H1 (cell line): ENCODE results near the gene LRRC37B. TPM values are rescaled to one million over a fixed set of nuclear protein-coding genes. Genes with fewer than 3 reads are reported as not detected.

Experiments
- CTCF ChIA-PET: fragments of 300-600 bp; sonication (Branson Sonifier 250); formaldehyde crosslinking; loops from one replicate; lab custom pipeline; 2021; ENCODE audit not compliant: partially characterized antibody; lab: Charles Lee
- POLR2A ChIA-PET: fragments of 300-600 bp; sonication (Branson Sonifier 250); formaldehyde crosslinking; loops from one replicate; lab custom pipeline; 2021; ENCODE audit warnings: inconsistent platforms; ENCODE audit not compliant: partially characterized antibody; lab: Charles Lee
- DNase-seq, 2 experiments: peaks; one replicate each; pipeline versions ENCODE4 v3.0.0 to v3.0.0-alpha.2; 2010 to 2022; ENCODE audit warnings: low spot score in 2 of 2, low read depth in 1 of 2, mixed read lengths in 1 of 2
- FAIRE-seq: peaks from 2 replicates; lab custom pipeline; 2011; peaks lifted over from hg19 to GRCh38; lab: Jason Lieb, UNC
- H2AFZ ChIP-seq: 2 replicates; pipeline ENCODE4 v1.8.1; 2012; ENCODE audit warnings: low read length, inconsistent platforms
- H2AK5ac ChIP-seq: 2 replicates; pipeline ENCODE4 v1.6.1; 2013; ENCODE audit warnings: low read depth, low read length
- H2BK120ac ChIP-seq: replicated peaks from 2 replicates; pipeline ENCODE3; 2013; ENCODE audit warnings: low read depth, low read length, inconsistent platforms
- H2BK12ac ChIP-seq: 2 replicates; pipeline ENCODE4 v1.6.1; 2013; ENCODE audit warnings: low read depth, low read length
- H2BK15ac ChIP-seq: 2 replicates; pipeline ENCODE4 v1.6.1; 2013; ENCODE audit warnings: low read length
- H2BK20ac ChIP-seq: 2 replicates; pipeline ENCODE4 v1.6.1; 2013; ENCODE audit warnings: low read length
- H2BK5ac ChIP-seq: 2 replicates; pipeline ENCODE4 v1.6.1; 2013; ENCODE audit warnings: low read depth, low read length
- H3K14ac ChIP-seq: 2 replicates; pipeline ENCODE4 v1.6.1; 2013; ENCODE audit warnings: inconsistent platforms; ENCODE audit not compliant: insufficient read length
- H3K18ac ChIP-seq: 2 replicates; pipeline ENCODE4 v1.6.1; 2013; ENCODE audit warnings: low read length; ENCODE audit errors: extremely low read depth
- H3K23ac ChIP-seq: 2 replicates; pipeline ENCODE4 v1.6.1; 2013; ENCODE audit warnings: inconsistent platforms; ENCODE audit not compliant: insufficient read length
- H3K23me2 ChIP-seq: 2 replicates; pipeline ENCODE4 v1.6.1; 2013; ENCODE audit warnings: low read depth, low read length
- H3K27ac ChIP-seq: 2 replicates; pipeline ENCODE4 v1.6.1; 2011; ENCODE audit warnings: low read depth, low read length, inconsistent platforms
- H3K27me3 ChIP-seq, 4 experiments: replicated peaks in 1 of 4; 1 replicate in 1 of 4; 2 replicates in 3 of 4; pipeline versions ENCODE4 v1.6.1 to v1.8.1; 2011 to 2013; ENCODE audit warnings: low read length in 3 of 4, mild to moderate bottlenecking in 3 of 4, inconsistent platforms in 2 of 4, mixed read lengths in 2 of 4, moderate library complexity in 1 of 4; ENCODE audit not compliant: control insufficient read depth in 3 of 4, insufficient read depth in 3 of 4; ENCODE audit errors: extremely low read depth in 1 of 4
- H3K36me3 ChIP-seq, 4 experiments: 2 replicates each; pipeline versions ENCODE4 v1.6.1 to v1.8.1; 2011 to 2013; ENCODE audit warnings: mild to moderate bottlenecking in 4 of 4, low read length in 3 of 4, moderate library complexity in 2 of 4, control low read depth in 1 of 4, inconsistent platforms in 1 of 4; ENCODE audit not compliant: insufficient read depth in 4 of 4, control insufficient read depth in 2 of 4
- H3K4ac ChIP-seq: replicated peaks from 2 replicates; pipeline ENCODE3; 2013; ENCODE audit warnings: low read length, low read depth, mixed read lengths, inconsistent platforms; ENCODE audit not compliant: insufficient read length
- H3K4me1 ChIP-seq, 4 experiments: replicated peaks in 1 of 4; 1 replicate in 1 of 4; 2 replicates in 3 of 4; pipeline versions ENCODE4 v1.6.1 to v1.8.1; 2011 to 2013; ENCODE audit warnings: low read length in 3 of 4, inconsistent platforms in 2 of 4, mixed read lengths in 1 of 4; ENCODE audit not compliant: insufficient read depth in 4 of 4, control insufficient read depth in 3 of 4
- H3K4me2 ChIP-seq, 2 experiments: 2 replicates each; pipeline versions ENCODE4 v1.6.1 to v1.8.1; 2011 to 2013; ENCODE audit warnings: low read depth in 2 of 2, low read length in 2 of 2, control low read depth in 1 of 2, inconsistent platforms in 1 of 2, mild to moderate bottlenecking in 1 of 2; ENCODE audit not compliant: insufficient read depth in 1 of 2
- H3K4me3 ChIP-seq, 4 experiments: fragments of 200-600, 300-600 bp in 1 of 4; sonication (generic), shearing (Covaris generic), sonication (Bioruptor Twin) in 1 of 4; 2 replicates each; pipeline versions ENCODE4 v1.5.1 to v1.8.1; 2011 to 2016; ENCODE audit warnings: low read length in 4 of 4, low read depth in 3 of 4, control low read depth in 2 of 4, inconsistent platforms in 2 of 4, mild to moderate bottlenecking in 2 of 4, mixed read lengths in 1 of 4, moderate library complexity in 1 of 4; ENCODE audit not compliant: insufficient read depth in 2 of 4; ENCODE audit errors: extremely low read depth in 1 of 4
- H3K56ac ChIP-seq: replicated peaks from 2 replicates; pipeline ENCODE3; 2013; ENCODE audit warnings: low read depth, mild to moderate bottlenecking, mixed read lengths, low read length, inconsistent platforms; ENCODE audit not compliant: insufficient read length
- H3K79me1 ChIP-seq: 2 replicates; pipeline ENCODE4 v1.6.1; 2013; ENCODE audit warnings: low read depth, low read length, control low read depth
- H3K79me2 ChIP-seq, 2 experiments: 2 replicates each; pipeline versions ENCODE4 v1.6.1 to v1.8.1; 2012 to 2013; ENCODE audit warnings: low read length in 2 of 2, mild to moderate bottlenecking in 2 of 2, inconsistent platforms in 1 of 2; ENCODE audit not compliant: insufficient read depth in 2 of 2, control insufficient read depth in 1 of 2
- H3K9ac ChIP-seq, 4 experiments: replicated peaks in 1 of 4; 1 replicate in 1 of 4; 2 replicates in 3 of 4; pipeline versions ENCODE4 v1.6.1 to v1.8.1; 2011 to 2013; ENCODE audit warnings: low read depth in 3 of 4, low read length in 3 of 4, control low read depth in 2 of 4, mild to moderate bottlenecking in 2 of 4, moderate library complexity in 2 of 4, inconsistent platforms in 1 of 4; ENCODE audit errors: extremely low read depth in 1 of 4
- H3K9me3 ChIP-seq, 2 experiments: 2 replicates each; pipeline versions ENCODE4 v1.6.1 to v1.8.1; 2012 to 2013; ENCODE audit warnings: mild to moderate bottlenecking in 2 of 2, moderate library complexity in 2 of 2, control low read depth in 1 of 2, inconsistent platforms in 1 of 2, low read depth in 1 of 2, low read length in 1 of 2, mixed read lengths in 1 of 2; ENCODE audit not compliant: insufficient read depth in 2 of 2
- H4K20me1 ChIP-seq, 2 experiments: replicated peaks in 1 of 2; 2 replicates each; pipeline versions ENCODE3 to v1.8.1; 2011 to 2013; ENCODE audit warnings: inconsistent platforms in 2 of 2, low read length in 2 of 2, mild to moderate bottlenecking in 1 of 2; ENCODE audit not compliant: insufficient read depth in 2 of 2, control insufficient read depth in 1 of 2
- H4K5ac ChIP-seq: 2 replicates; pipeline ENCODE4 v1.6.1; 2013; ENCODE audit warnings: low read length, low read depth, mixed read lengths, inconsistent platforms; ENCODE audit not compliant: insufficient read length
- H4K8ac ChIP-seq: 2 replicates; pipeline ENCODE4 v1.8.0; 2013; ENCODE audit warnings: mild to moderate bottlenecking, moderate library complexity, low read length, inconsistent platforms; ENCODE audit not compliant: insufficient read depth; ENCODE audit errors: extremely low read depth
- H4K91ac ChIP-seq: replicated peaks from 2 replicates; pipeline ENCODE3; 2013; ENCODE audit warnings: low read length, mixed read lengths, inconsistent platforms; ENCODE audit not compliant: insufficient read length
- EGR1 ChIP-seq: IDR thresholded peaks from 2 replicates; pipeline ENCODE4 v1.6.1; 2011; ENCODE audit warnings: low read depth, low read length, borderline replicate concordance
- JUN ChIP-seq: IDR thresholded peaks from 2 replicates; pipeline ENCODE4 v1.6.1; 2011; ENCODE audit warnings: low read depth, mild to moderate bottlenecking, improper control_type of control experiment, low read length
- POU5F1 ChIP-seq: IDR thresholded peaks from 2 replicates; pipeline ENCODE4 v1.6.1; 2011; ENCODE audit warnings: low read depth, mild to moderate bottlenecking, low read length, moderate library complexity
- SP2 ChIP-seq: IDR thresholded peaks from 2 replicates; pipeline ENCODE4 v1.6.1; 2012; ENCODE audit warnings: mild to moderate bottlenecking, low read length, inconsistent platforms
- SUZ12 ChIP-seq: fragments of 200-600 bp; sonication (generic); IDR thresholded peaks from 2 replicates; pipeline ENCODE4 v1.6.1; 2012; ENCODE audit warnings: mild to moderate bottlenecking, inconsistent platforms, low read length, moderate library complexity, mixed read lengths
- WGBS, 2 experiments: shearing (Covaris generic) in 1 of 2; methylation state at CpG; one replicate each; pipeline versions ENCODE4 v1.1.6 to v1.1.7; 2013 to 2015; ENCODE audit warnings: low lambda C conversion rate in 2 of 2, mixed read lengths in 2 of 2, inconsistent platforms in 1 of 2, low coverage in 1 of 2, missing lambda C conversion rate in 1 of 2; ENCODE audit not compliant: insufficient replicate concordance in 2 of 2, insufficient coverage in 1 of 2, insufficient read length in 1 of 2; ENCODE audit errors: extremely low coverage in 1 of 2, missing lambda C conversion rate in 1 of 2; 5-methylcytosine and 5-hydroxymethylcytosine counted together
- polyA plus RNA-seq, 7 experiments: library from polyadenylated mRNA; depleted of rRNA in 3 of 7; stranded (reverse) in 5 of 7; unstranded in 2 of 7; fragments of >200 nt in 5 of 7; fragments of 200-250 nt in 2 of 7; gene quantifications; 1 replicate in 5 of 7; 2 replicates in 1 of 7; 4 replicates in 1 of 7; pipeline versions ENCODE4 v1.2.1 to v1.2.3, GENCODE V29; 2011 to 2013; ENCODE audit warnings: missing spikeins in 2 of 7, mixed read lengths in 2 of 7
- total RNA-seq: library from RNA; stranded (reverse); fragmentation: NEBNext Ultra II Directional; extraction: Animal tissue kit (Norgen Biotek cat#: 25700); gene quantifications from 2 replicates; pipeline ENCODE4 v1.2.1, GENCODE V29; 2021
- TF ChIP-seq, protein P1 (sequence below), 3 experiments: IDR thresholded peaks; 1 replicate in 2 of 3; 2 replicates in 1 of 3; pipeline versions ENCODE4 v1.5.1 to v1.6.1; 2011; ENCODE audit warnings: low read length in 3 of 3, mild to moderate bottlenecking in 3 of 3, inconsistent platforms in 2 of 3, low read depth in 1 of 3, moderate library complexity in 1 of 3; ENCODE audit not compliant: insufficient read depth in 1 of 3; ENCODE audit errors: control extremely low read depth in 1 of 3
- TF ChIP-seq, protein P2 (sequence below): IDR thresholded peaks from 2 replicates; pipeline ENCODE4 v1.6.1; 2011; ENCODE audit warnings: low read length, improper control_type of control experiment

The LRRC37B gene
- total and polyA plus RNA-seq, 2 of the 8 experiments (the other 6 are each of a cell fraction or from before 2014, with no cell fraction given): 16.0 to 19.0 TPM

DNA sequence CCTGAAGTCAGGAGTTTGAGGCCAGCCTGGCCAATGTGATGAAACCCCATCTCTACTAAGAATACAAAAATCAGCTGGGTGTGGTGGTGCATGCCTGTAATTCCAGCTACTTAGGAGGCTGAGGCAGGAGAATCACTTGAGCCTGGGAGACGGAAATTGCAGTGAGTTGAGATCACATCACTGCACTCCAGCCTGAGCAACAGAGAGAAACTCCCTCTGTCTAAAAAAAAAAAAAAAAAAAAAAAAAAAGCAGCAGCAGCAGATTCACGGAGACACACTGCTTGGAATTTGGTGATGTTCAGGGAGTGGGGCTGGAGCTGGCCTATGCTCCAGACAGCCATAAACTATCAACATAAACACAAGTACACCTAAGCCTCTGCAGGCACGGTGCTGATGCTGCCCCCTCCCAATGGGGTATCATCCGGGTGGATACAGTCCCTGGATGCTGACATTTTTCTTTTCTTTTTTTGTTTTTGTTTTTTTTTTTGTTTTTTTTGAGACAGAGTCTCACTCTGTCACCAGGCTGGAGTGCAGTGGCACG is 95.5 kb downstream of the LRRC37B start:
- no peak overlapping the region for H3K56ac ChIP-seq
- POLR2A ChIA-PET: no interaction called here
- no peak overlapping the region for H2BK20ac ChIP-seq
- TF ChIP-seq EGR1 (no peak), SP2 (no peak), POU5F1 (no peak), SUZ12 (no peak), JUN (no peak)
- TF ChIP-seq, protein P1, sequence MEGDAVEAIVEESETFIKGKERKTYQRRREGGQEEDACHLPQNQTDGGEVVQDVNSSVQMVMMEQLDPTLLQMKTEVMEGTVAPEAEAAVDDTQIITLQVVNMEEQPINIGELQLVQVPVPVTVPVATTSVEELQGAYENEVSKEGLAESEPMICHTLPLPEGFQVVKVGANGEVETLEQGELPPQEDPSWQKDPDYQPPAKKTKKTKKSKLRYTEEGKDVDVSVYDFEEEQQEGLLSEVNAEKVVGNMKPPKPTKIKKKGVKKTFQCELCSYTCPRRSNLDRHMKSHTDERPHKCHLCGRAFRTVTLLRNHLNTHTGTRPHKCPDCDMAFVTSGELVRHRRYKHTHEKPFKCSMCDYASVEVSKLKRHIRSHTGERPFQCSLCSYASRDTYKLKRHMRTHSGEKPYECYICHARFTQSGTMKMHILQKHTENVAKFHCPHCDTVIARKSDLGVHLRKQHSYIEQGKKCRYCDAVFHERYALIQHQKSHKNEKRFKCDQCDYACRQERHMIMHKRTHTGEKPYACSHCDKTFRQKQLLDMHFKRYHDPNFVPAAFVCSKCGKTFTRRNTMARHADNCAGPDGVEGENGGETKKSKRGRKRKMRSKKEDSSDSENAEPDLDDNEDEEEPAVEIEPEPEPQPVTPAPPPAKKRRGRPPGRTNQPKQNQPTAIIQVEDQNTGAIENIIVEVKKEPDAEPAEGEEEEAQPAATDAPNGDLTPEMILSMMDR (IDR thresholded peaks at IDR 0.05; ENCODE audit: control extremely low read depth in 1 of 3, insufficient read depth in 1 of 3, low read depth in 1 of 3, low read length in 3 of 3): no peak
- TF ChIP-seq, protein P2, sequence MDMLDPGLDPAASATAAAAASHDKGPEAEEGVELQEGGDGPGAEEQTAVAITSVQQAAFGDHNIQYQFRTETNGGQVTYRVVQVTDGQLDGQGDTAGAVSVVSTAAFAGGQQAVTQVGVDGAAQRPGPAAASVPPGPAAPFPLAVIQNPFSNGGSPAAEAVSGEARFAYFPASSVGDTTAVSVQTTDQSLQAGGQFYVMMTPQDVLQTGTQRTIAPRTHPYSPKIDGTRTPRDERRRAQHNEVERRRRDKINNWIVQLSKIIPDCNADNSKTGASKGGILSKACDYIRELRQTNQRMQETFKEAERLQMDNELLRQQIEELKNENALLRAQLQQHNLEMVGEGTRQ: no peak
- H3K14ac ChIP-seq: no peak overlapping the region
- H4K20me1 ChIP-seq: no peaks in the 10 kb centered on the region
- no peaks in the 10 kb centered on the region for H3K79me2 ChIP-seq
- no peaks in the 10 kb centered on the region for H3K36me3 ChIP-seq
- no peak overlapping the region for H3K23ac ChIP-seq
- H2BK15ac ChIP-seq: no peak overlapping the region
- CTCF ChIA-PET: interaction anchor here (1.5 to 3.4 kb wide), 4 partner anchors 10 to 36 kb away, joined by 3 to 16 read pairs (median 5); no protein-coding TSS in a partner anchor
- no peak overlapping the region for H2BK12ac ChIP-seq
- H4K91ac ChIP-seq: no peak overlapping the region
- H2BK120ac ChIP-seq: no peak overlapping the region
- no peak overlapping the region for H2AFZ ChIP-seq
- no peak overlapping the region for H3K4me3 ChIP-seq
- H4K5ac ChIP-seq: no peak overlapping the region
- no peaks in the 10 kb centered on the region for H3K79me1 ChIP-seq
- no peak overlapping the region for H3K4ac ChIP-seq
- no peak overlapping the region for H4K8ac ChIP-seq
- DNase-seq (peak in 1 of 2 experiments; percentile 26), FAIRE-seq (no peak)
- H3K23me2 ChIP-seq: no peaks in the 10 kb centered on the region
- no peak overlapping the region; a peak in 1 of 7 replicates for H3K9ac ChIP-seq
- no peak overlapping the region for H3K4me2 ChIP-seq
- no peak overlapping the region for H3K18ac ChIP-seq
- H2BK5ac ChIP-seq: no peak overlapping the region
- H3K27me3 ChIP-seq: no peaks in the 10 kb centered on the region
- H2AK5ac ChIP-seq: no peak overlapping the region
- peaks cover 0 to 6% (median 4%) of the 10 kb centered on the region in 4 experiments; a peak in 4 of 7 replicates for H3K4me1 ChIP-seq
- 86% methylated on average over 4 of the region's 5 CpGs; no CpG with 5 or more reads in 1 of the 2 experiments for WGBS, 2 experiments
- no peaks in the 10 kb centered on the region for H3K9me3 ChIP-seq
- no peak overlapping the region for H3K27ac ChIP-seq
